ENCODE data around the gene MIEF1.
"Not testable (repeated sequence)": the region's sequence is repeated elsewhere in the genome, so short reads cannot be mapped to it uniquely, and the experiment has no call there.

The MIEF1 gene

DNA sequence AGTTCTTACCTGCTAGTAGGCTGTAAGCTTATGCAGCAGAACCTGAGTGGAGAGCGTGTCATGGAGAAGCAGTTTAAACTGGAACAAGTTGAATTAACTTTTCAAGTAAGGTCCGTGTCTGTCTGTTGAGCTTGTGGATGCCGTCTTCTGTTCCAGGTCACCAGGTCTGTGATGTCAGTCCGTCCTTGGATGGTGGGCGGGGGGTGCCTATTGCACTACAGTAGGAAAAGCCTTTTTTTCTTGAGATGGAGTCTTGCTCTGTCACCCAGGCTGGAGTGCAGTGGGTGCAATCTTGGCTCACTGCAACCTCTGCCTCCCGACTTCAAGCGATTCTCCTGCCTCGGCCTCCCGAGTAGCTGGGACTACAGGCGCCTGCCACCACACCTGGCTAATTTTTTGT is 4.9 kb downstream of the MIEF1 start:
- not testable (repeated sequence) for H2AFZ ChIP-seq (ENCODE audit: low read depth, low read length); H3K9ac ChIP-seq (ENCODE audit: low read length); H2BK15ac ChIP-seq (ENCODE audit: low read depth, poor library complexity, severe bottlenecking); H2BK12ac ChIP-seq (ENCODE audit: low read length in 2 of 2); H2BK120ac ChIP-seq (ENCODE audit: low read depth, low read length); H2AK5ac ChIP-seq (ENCODE audit: low read length, severe bottlenecking); H4K8ac ChIP-seq (ENCODE audit: low read length); H3K14ac ChIP-seq (ENCODE audit: low read length in 2 of 2); H3K4ac ChIP-seq (ENCODE audit: low read depth in 1 of 2, low read length in 2 of 2); H4K91ac ChIP-seq (ENCODE audit: low read length); H3K27me3 ChIP-seq (ENCODE audit: control insufficient read depth in 1 of 2, insufficient read depth in 1 of 2, low read length in 2 of 2); H3K9me3 ChIP-seq (ENCODE audit: control insufficient read depth, low read length); H3K4me1 ChIP-seq (ENCODE audit: control insufficient read depth, insufficient read depth, low read depth, low read length); H3K4me2 ChIP-seq (ENCODE audit: low read length, poor library complexity, severe bottlenecking); H3K23ac ChIP-seq (ENCODE audit: low read length in 2 of 2); H3K27ac ChIP-seq (ENCODE audit: low read length, poor library complexity, severe bottlenecking); H3K18ac ChIP-seq (ENCODE audit: low read depth in 1 of 2, low read length in 2 of 2); H3K4me3 ChIP-seq (ENCODE audit: insufficient read depth in 1 of 2, low read depth in 1 of 2, low read length in 2 of 2); DNase-seq; H2BK5ac ChIP-seq (ENCODE audit: low read depth, low read length, poor library complexity, severe bottlenecking)
- H3K79me1 ChIP-seq (replicated peaks; ENCODE audit: low read length, poor library complexity, severe bottlenecking), result peaks cover 48% of the 10 kb centered on the region
- WGBS, result 86% methylated on average over 10 of the region's 10 CpGs
- peaks cover 65 to 76% of the 10 kb centered on the region in 2 experiments for H3K36me3 ChIP-seq (ENCODE audit: control insufficient read depth in 1 of 2, insufficient read depth in 2 of 2, low read depth in 1 of 2, low read length in 2 of 2)

DNA sequence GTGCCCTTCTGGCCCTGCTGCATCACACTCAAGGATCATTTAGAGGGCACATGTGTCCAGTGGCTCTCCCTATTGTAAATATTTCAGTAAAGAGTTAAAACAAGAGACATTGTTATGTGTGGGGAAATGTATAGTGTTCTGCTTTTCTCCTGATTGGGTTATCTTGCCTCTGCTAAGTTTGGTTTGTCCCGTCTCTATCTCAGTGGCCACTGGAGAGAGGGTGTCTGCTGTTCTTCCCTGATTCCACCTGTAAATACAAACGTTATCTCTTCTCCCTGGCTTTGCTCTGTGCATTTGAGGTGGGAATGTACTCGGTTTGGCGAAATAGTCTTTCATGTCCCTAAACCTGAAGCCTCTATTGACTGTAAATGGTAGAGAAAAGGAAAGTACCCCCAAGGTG is 6.3 kb downstream of the MIEF1 start:
- no peak overlapping the region for H3K27ac ChIP-seq (ENCODE audit: low read length, poor library complexity, severe bottlenecking)
- no peaks in the 10 kb centered on the region for H3K9me3 ChIP-seq (ENCODE audit: control insufficient read depth, low read length)
- 97% methylated on average over 4 of the region's 4 CpGs for WGBS
- H3K4me1 ChIP-seq (ENCODE audit: control insufficient read depth, insufficient read depth, low read depth, low read length), result peaks cover 6% of the 10 kb centered on the region
- no peak overlapping the region for H3K18ac ChIP-seq (ENCODE audit: low read depth in 1 of 2, low read length in 2 of 2)
- no peak overlapping the region for H2BK12ac ChIP-seq (ENCODE audit: low read length in 2 of 2)
- DNase-seq, result no peak
- peaks cover 76 to 88% of the 10 kb centered on the region in 2 experiments for H3K36me3 ChIP-seq (ENCODE audit: control insufficient read depth in 1 of 2, insufficient read depth in 2 of 2, low read depth in 1 of 2, low read length in 2 of 2)
- H2AK5ac ChIP-seq (ENCODE audit: low read length, severe bottlenecking), result no peak overlapping the region
- H4K91ac ChIP-seq (ENCODE audit: low read length), result no peak overlapping the region
- no peak overlapping the region for H2BK15ac ChIP-seq (ENCODE audit: low read depth, poor library complexity, severe bottlenecking)
- no peak overlapping the region for H3K23ac ChIP-seq (ENCODE audit: low read length in 2 of 2)
- no peak overlapping the region for H2AFZ ChIP-seq (ENCODE audit: low read depth, low read length)
- H3K4me2 ChIP-seq (ENCODE audit: low read length, poor library complexity, severe bottlenecking), result no peak overlapping the region
- no peak overlapping the region for H3K4me3 ChIP-seq (ENCODE audit: insufficient read depth in 1 of 2, low read depth in 1 of 2, low read length in 2 of 2)
- no peaks in the 10 kb centered on the region for H3K27me3 ChIP-seq (ENCODE audit: control insufficient read depth in 1 of 2, insufficient read depth in 1 of 2, low read length in 2 of 2)
- H3K4ac ChIP-seq (ENCODE audit: low read depth in 1 of 2, low read length in 2 of 2), result no peak overlapping the region
- H2BK5ac ChIP-seq (ENCODE audit: low read depth, low read length, poor library complexity, severe bottlenecking), result no peak overlapping the region
- no peak overlapping the region for H3K14ac ChIP-seq (ENCODE audit: low read length in 2 of 2)
- H3K79me1 ChIP-seq (replicated peaks; ENCODE audit: low read length, poor library complexity, severe bottlenecking), result peaks cover 53% of the 10 kb centered on the region
- peak overlapping the region; percentile 35 for H3K9ac ChIP-seq (ENCODE audit: low read length)
- no peak overlapping the region for H2BK120ac ChIP-seq (ENCODE audit: low read depth, low read length)
- no peak overlapping the region for H4K8ac ChIP-seq (ENCODE audit: low read length)

DNA sequence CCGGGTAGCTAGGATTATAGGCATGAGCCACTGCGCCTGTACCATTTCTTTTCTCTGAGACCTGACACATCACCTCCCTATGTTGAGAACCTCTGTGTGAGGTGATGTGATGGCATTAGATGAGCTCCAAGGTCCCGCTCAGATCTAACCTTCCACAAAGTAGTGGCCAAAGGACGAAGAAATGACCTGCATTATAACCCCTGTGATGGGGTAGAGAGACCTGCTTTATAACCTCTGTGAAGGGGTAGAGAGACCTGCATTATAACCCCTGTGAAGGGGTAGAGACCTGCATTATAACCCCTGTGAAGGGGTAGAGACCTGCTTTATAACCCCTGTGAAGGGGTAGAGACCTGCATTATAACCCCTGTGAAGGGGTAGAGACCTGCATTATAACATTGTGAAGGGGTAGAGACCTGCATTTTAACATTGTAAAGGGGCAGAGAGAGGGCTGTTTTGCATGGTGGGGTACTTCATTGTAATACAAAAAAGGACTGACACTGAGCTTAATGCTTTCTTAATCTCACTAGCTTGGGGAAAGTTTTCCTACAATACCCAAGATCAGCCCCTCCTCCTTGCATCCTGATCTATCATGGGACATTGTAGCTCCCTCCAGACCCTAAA is 8.5 kb downstream of the MIEF1 start:
- H3K4me1 ChIP-seq (ENCODE audit: control insufficient read depth, insufficient read depth, low read depth, low read length), result peaks cover 3% of the 10 kb centered on the region
- H3K4me2 ChIP-seq (ENCODE audit: low read length, poor library complexity, severe bottlenecking), result no peak overlapping the region
- no peak overlapping the region for H3K23ac ChIP-seq (ENCODE audit: low read length in 2 of 2)
- no peak overlapping the region for H3K18ac ChIP-seq (ENCODE audit: low read depth in 1 of 2, low read length in 2 of 2)
- no peak overlapping the region for H3K4ac ChIP-seq (ENCODE audit: low read depth in 1 of 2, low read length in 2 of 2)
- peaks cover 57% of the 10 kb centered on the region for H3K79me1 ChIP-seq (replicated peaks; ENCODE audit: low read length, poor library complexity, severe bottlenecking)
- H3K9ac ChIP-seq (ENCODE audit: low read length), result no peak overlapping the region
- peak overlapping the region; percentile 4 for H4K8ac ChIP-seq (ENCODE audit: low read length)
- no peak overlapping the region for H2AFZ ChIP-seq (ENCODE audit: low read depth, low read length)
- H3K36me3 ChIP-seq (ENCODE audit: control insufficient read depth in 1 of 2, insufficient read depth in 2 of 2, low read depth in 1 of 2, low read length in 2 of 2), result peaks cover 80 to 93% of the 10 kb centered on the region in 2 experiments
- H2BK120ac ChIP-seq (ENCODE audit: low read depth, low read length), result no peak overlapping the region
- H3K9me3 ChIP-seq (ENCODE audit: control insufficient read depth, low read length), result no peaks in the 10 kb centered on the region
- 97% methylated on average over 3 of the region's 4 CpGs for WGBS
- no peak overlapping the region for H2BK5ac ChIP-seq (ENCODE audit: low read depth, low read length, poor library complexity, severe bottlenecking)
- H3K14ac ChIP-seq (ENCODE audit: low read length in 2 of 2), result no peak overlapping the region
- no peak overlapping the region for H2AK5ac ChIP-seq (ENCODE audit: low read length, severe bottlenecking)
- no peak overlapping the region for H3K4me3 ChIP-seq (ENCODE audit: insufficient read depth in 1 of 2, low read depth in 1 of 2, low read length in 2 of 2)
- H2BK12ac ChIP-seq (ENCODE audit: low read length in 2 of 2), result no peak overlapping the region
- no peak overlapping the region for H3K27ac ChIP-seq (ENCODE audit: low read length, poor library complexity, severe bottlenecking)
- H3K27me3 ChIP-seq (ENCODE audit: control insufficient read depth in 1 of 2, insufficient read depth in 1 of 2, low read length in 2 of 2), result no peaks in the 10 kb centered on the region
- DNase-seq, result no peak
- H4K91ac ChIP-seq (ENCODE audit: low read length), result no peak overlapping the region
- H2BK15ac ChIP-seq (ENCODE audit: low read depth, poor library complexity, severe bottlenecking), result no peak overlapping the region

DNA sequence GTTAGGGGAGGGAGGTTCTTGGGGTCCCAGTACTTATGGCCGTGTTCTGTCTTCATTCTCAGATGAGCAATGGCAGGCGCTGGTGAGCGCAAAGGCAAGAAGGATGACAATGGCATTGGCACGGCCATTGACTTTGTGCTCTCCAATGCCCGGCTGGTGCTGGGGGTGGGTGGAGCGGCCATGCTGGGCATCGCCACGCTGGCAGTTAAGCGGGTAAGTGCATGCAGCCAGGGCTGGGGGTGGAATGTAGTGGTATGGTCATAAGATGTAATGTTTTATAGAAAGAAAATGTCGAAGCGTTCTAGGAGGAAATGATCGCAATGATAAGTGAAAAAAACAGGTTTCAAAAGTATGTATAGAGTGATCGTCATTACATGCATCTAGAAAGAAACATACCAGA is 9.1 kb downstream of the MIEF1 start:
- Histone ChIP-seq H3K23ac (ENCODE audit: low read length in 2 of 2) (no peak overlapping the region), H3K79me1 (replicated peaks; ENCODE audit: low read length, poor library complexity, severe bottlenecking) (peaks cover 54% of the 10 kb centered on the region), H3K27me3 (ENCODE audit: control insufficient read depth in 1 of 2, insufficient read depth in 1 of 2, low read length in 2 of 2) (no peaks in the 10 kb centered on the region), H3K4ac (ENCODE audit: low read depth in 1 of 2, low read length in 2 of 2) (no peak overlapping the region), H3K36me3 (ENCODE audit: control insufficient read depth in 1 of 2, insufficient read depth in 2 of 2, low read depth in 1 of 2, low read length in 2 of 2) (peaks cover 74 to 93% of the 10 kb centered on the region in 2 experiments), H3K18ac (ENCODE audit: low read depth in 1 of 2, low read length in 2 of 2) (no peak overlapping the region), H2BK120ac (ENCODE audit: low read depth, low read length) (no peak overlapping the region), H2AK5ac (ENCODE audit: low read length, severe bottlenecking) (no peak overlapping the region), H4K91ac (ENCODE audit: low read length) (no peak overlapping the region), H3K4me2 (ENCODE audit: low read length, poor library complexity, severe bottlenecking) (no peak overlapping the region), H3K9ac (ENCODE audit: low read length) (no peak overlapping the region), H3K27ac (ENCODE audit: low read length, poor library complexity, severe bottlenecking) (no peak overlapping the region), H4K8ac (ENCODE audit: low read length) (peak overlapping the region; percentile 4), H2BK12ac (ENCODE audit: low read length in 2 of 2) (no peak overlapping the region), H3K4me3 (ENCODE audit: insufficient read depth in 1 of 2, low read depth in 1 of 2, low read length in 2 of 2) (peak overlapping the region in 1 of 2 experiments; percentile 36), H3K14ac (ENCODE audit: low read length in 2 of 2) (no peak overlapping the region), H3K4me1 (ENCODE audit: control insufficient read depth, insufficient read depth, low read depth, low read length) (no peaks in the 10 kb centered on the region), H3K9me3 (ENCODE audit: control insufficient read depth, low read length) (no peaks in the 10 kb centered on the region), H2BK5ac (ENCODE audit: low read depth, low read length, poor library complexity, severe bottlenecking) (no peak overlapping the region), H2BK15ac (ENCODE audit: low read depth, poor library complexity, severe bottlenecking) (no peak overlapping the region), H2AFZ (ENCODE audit: low read depth, low read length) (no peak overlapping the region)
- DNase-seq, result no peak
- 97% methylated on average over 11 of the region's 13 CpGs for WGBS

Data from mesenchymal stem cell (in vitro differentiated cells and primary cell).